ENCODE data around the gene KRTAP9-4.
"Not testable (repeated sequence)": the region's sequence is repeated elsewhere in the genome, so short reads cannot be mapped to it uniquely, and the experiment has no call there.

The KRTAP9-4 gene

GRCh38 chr17:41275648-41276190 is 26.2 kb downstream of the KRTAP9-4 start, which contains the start of gene KRTAP9-7:
KRTAP9-7 (plus strand) TSS chr17:41275698; CDS start chr17:41275698, 0 bp downstream.
- not testable (repeated sequence) for H3K4me3 ChIP-seq (ENCODE audit: low read length); H3K4me1 ChIP-seq (ENCODE audit: control insufficient read depth, insufficient read depth, low read length); H3K9ac ChIP-seq (ENCODE audit: low read length); H3K9me3 ChIP-seq (ENCODE audit: control insufficient read depth, low read length); H3K36me3 ChIP-seq (ENCODE audit: control insufficient read depth, insufficient read depth, low read length); H3K27me3 ChIP-seq (ENCODE audit: control insufficient read depth, insufficient read depth, low read length)

GRCh38 chr17:41278176-41278955 is 28.9 kb downstream of the KRTAP9-4 start:
- Histone ChIP-seq H3K27me3 (ENCODE audit: control insufficient read depth, insufficient read depth, low read length) (peaks cover 7% of the 10 kb centered on the region), H3K4me3 (ENCODE audit: low read length) (no peak overlapping the region), H3K36me3 (ENCODE audit: control insufficient read depth, insufficient read depth, low read length) (no peaks in the 10 kb centered on the region), H3K9ac (ENCODE audit: low read length) (no peak overlapping the region), H3K9me3 (ENCODE audit: control insufficient read depth, low read length) (no peaks in the 10 kb centered on the region), H3K4me1 (ENCODE audit: control insufficient read depth, insufficient read depth, low read length) (no peaks in the 10 kb centered on the region)

- no peaks in the 10 kb centered on the region for H3K4me1 ChIP-seq (ENCODE audit: control insufficient read depth, insufficient read depth, low read length)
Observed at GRCh38 chr17:41284043-41284442, 34.6 kb downstream of the KRTAP9-4 start.

GRCh38 chr17:41284546-41284945 is 35.1 kb downstream of the KRTAP9-4 start:
- Histone ChIP-seq H3K4me3 (ENCODE audit: low read length) (no peak overlapping the region), H3K36me3 (ENCODE audit: control insufficient read depth, insufficient read depth, low read length) (no peaks in the 10 kb centered on the region), H3K9me3 (ENCODE audit: control insufficient read depth, low read length) (no peaks in the 10 kb centered on the region), H3K27me3 (ENCODE audit: control insufficient read depth, insufficient read depth, low read length) (no peaks in the 10 kb centered on the region), H3K4me1 (ENCODE audit: control insufficient read depth, insufficient read depth, low read length) (no peaks in the 10 kb centered on the region), H3K9ac (ENCODE audit: low read length) (no peak overlapping the region)

More at GRCh38 chr17:41284043-41284442, 34.6 kb downstream of the KRTAP9-4 start:
- Histone ChIP-seq H3K27me3 (ENCODE audit: control insufficient read depth, insufficient read depth, low read length) (no peaks in the 10 kb centered on the region), H3K36me3 (ENCODE audit: control insufficient read depth, insufficient read depth, low read length) (no peaks in the 10 kb centered on the region), H3K4me3 (ENCODE audit: low read length) (no peak overlapping the region), H3K9ac (ENCODE audit: low read length) (no peak overlapping the region), H3K9me3 (ENCODE audit: control insufficient read depth, low read length) (no peaks in the 10 kb centered on the region)

- H3K27me3 ChIP-seq (ENCODE audit: control insufficient read depth, insufficient read depth, low read length) = no peaks in the 10 kb centered on the region
- H3K9ac ChIP-seq (ENCODE audit: low read length) = no peak overlapping the region
- no peak overlapping the region for H3K4me3 ChIP-seq (ENCODE audit: low read length)
- H3K9me3 ChIP-seq (ENCODE audit: control insufficient read depth, low read length) = no peaks in the 10 kb centered on the region
- no peaks in the 10 kb centered on the region for H3K4me1 ChIP-seq (ENCODE audit: control insufficient read depth, insufficient read depth, low read length)
- H3K36me3 ChIP-seq (ENCODE audit: control insufficient read depth, insufficient read depth, low read length) = no peaks in the 10 kb centered on the region
Observed at GRCh38 chr17:41287050-41287449, 37.6 kb downstream of the KRTAP9-4 start.

GRCh38 chr17:41294016-41294415 is 44.5 kb downstream of the KRTAP9-4 start:
- Histone ChIP-seq H3K27me3 (ENCODE audit: control insufficient read depth, insufficient read depth, low read length) (no peaks in the 10 kb centered on the region), H3K9ac (ENCODE audit: low read length) (no peak overlapping the region), H3K9me3 (ENCODE audit: control insufficient read depth, low read length) (no peaks in the 10 kb centered on the region), H3K4me3 (ENCODE audit: low read length) (no peak overlapping the region), H3K4me1 (ENCODE audit: control insufficient read depth, insufficient read depth, low read length) (no peaks in the 10 kb centered on the region), H3K36me3 (ENCODE audit: control insufficient read depth, insufficient read depth, low read length) (no peaks in the 10 kb centered on the region)

GRCh38 chr17:41296846-41297245 is 47.4 kb downstream of the KRTAP9-4 start:
- no peak overlapping the region for H3K4me3 ChIP-seq (ENCODE audit: low read length)
- H3K9me3 ChIP-seq (ENCODE audit: control insufficient read depth, low read length) = no peaks in the 10 kb centered on the region
- H3K36me3 ChIP-seq (ENCODE audit: control insufficient read depth, insufficient read depth, low read length) = no peaks in the 10 kb centered on the region
- no peaks in the 10 kb centered on the region for H3K4me1 ChIP-seq (ENCODE audit: control insufficient read depth, insufficient read depth, low read length)
- H3K27me3 ChIP-seq (ENCODE audit: control insufficient read depth, insufficient read depth, low read length) = no peaks in the 10 kb centered on the region
- H3K9ac ChIP-seq (ENCODE audit: low read length) = no peak overlapping the region

- Histone ChIP-seq H3K36me3 (ENCODE audit: control insufficient read depth, insufficient read depth, low read length) (no peaks in the 10 kb centered on the region), H3K4me1 (ENCODE audit: control insufficient read depth, insufficient read depth, low read length) (no peaks in the 10 kb centered on the region), H3K9me3 (ENCODE audit: control insufficient read depth, low read length) (no peaks in the 10 kb centered on the region), H3K4me3 (ENCODE audit: low read length) (no peak overlapping the region), H3K9ac (ENCODE audit: low read length) (no peak overlapping the region), H3K27me3 (ENCODE audit: control insufficient read depth, insufficient read depth, low read length) (no peaks in the 10 kb centered on the region)
Observed at GRCh38 chr17:41298458-41299135, 49.1 kb downstream of the KRTAP9-4 start.

All from mucosa of stomach (tissue), 1 donor.